SK-N-SH treated with all-trans-retinoic acid at 6 μM for 48 hours (cell line): ENCODE data around the gene KATNAL1.

Experiments used
- ATAC-seq: fragments of 200-7000 bp; cut with Tn5 transposase; 3 replicates; pipeline ENCODE4 v1.9.1; 2020; ENCODE audit warnings: mild to moderate bottlenecking, moderate library complexity
- ARNTL ChIP-seq: fragments of 450-650 bp; formaldehyde crosslinking; IDR thresholded peaks from 2 replicates; pipeline ENCODE4 v1.5.0; 2020; ENCODE audit warnings: low read depth, mild to moderate bottlenecking, moderate library complexity, borderline replicate concordance
- BACH2 ChIP-seq: fragments of 250-450 bp; sonication (Bioruptor Pico); IDR thresholded peaks from 2 replicates; pipeline ENCODE4 v1.9.0; 2021; ENCODE audit warnings: mild to moderate bottlenecking, borderline replicate concordance
- CREB5 ChIP-seq: fragments of 250-450 bp; sonication (Bioruptor Pico); IDR thresholded peaks from 2 replicates; pipeline ENCODE4 v1.5.1; 2020; ENCODE audit warnings: low read depth, mild to moderate bottlenecking, moderate library complexity
- ESRRG ChIP-seq: fragments of 250-450 bp; sonication (Bioruptor Pico); IDR thresholded peaks from 2 replicates; pipeline ENCODE4 v1.6.1; 2021; ENCODE audit warnings: mild to moderate bottlenecking
- GLIS3 ChIP-seq: fragments of 250-450 bp; sonication (Bioruptor Pico); IDR thresholded peaks from 2 replicates; pipeline ENCODE4 v1.5.0; 2020; ENCODE audit warnings: mild to moderate bottlenecking, moderate library complexity
- ISL1 ChIP-seq: fragments of 250-450 bp; sonication (Bioruptor Pico); IDR thresholded peaks from 2 replicates; pipeline ENCODE4 v2.1.2; 2022; ENCODE audit warnings: mild to moderate bottlenecking, moderate library complexity
- OSR1 ChIP-seq: fragments of 250-450 bp; sonication (Bioruptor Pico); IDR thresholded peaks from 2 replicates; pipeline ENCODE4 v1.8.0; 2022; ENCODE audit warnings: moderate library complexity, mild to moderate bottlenecking, inconsistent platforms
- PATZ1 ChIP-seq: fragments of 250-450 bp; sonication (Bioruptor Pico); IDR thresholded peaks from 2 replicates; pipeline ENCODE4 v1.8.0; 2020; ENCODE audit warnings: mild to moderate bottlenecking, moderate library complexity, borderline replicate concordance
- POU6F1 ChIP-seq: fragments of 250-450 bp; sonication (Bioruptor Pico); IDR thresholded peaks from 2 replicates; pipeline ENCODE4 v1.8.0; 2021; ENCODE audit warnings: low read depth, mild to moderate bottlenecking, moderate library complexity, borderline replicate concordance
- PPARA ChIP-seq: fragments of 250-450 bp; sonication (Bioruptor Pico); IDR thresholded peaks from 2 replicates; pipeline ENCODE4 v1.5.0; 2020; ENCODE audit warnings: mild to moderate bottlenecking, borderline replicate concordance
- RARB ChIP-seq: fragments of 250-450 bp; sonication (Bioruptor Pico); IDR thresholded peaks from 2 replicates; pipeline ENCODE4 v1.8.0; 2021; ENCODE audit warnings: mild to moderate bottlenecking, moderate library complexity
- SNAI2 ChIP-seq: fragments of 250-450 bp; sonication (Bioruptor Pico); IDR thresholded peaks from 2 replicates; pipeline ENCODE4 v1.5.0; 2020; ENCODE audit warnings: mild to moderate bottlenecking, moderate library complexity
- TCF4 ChIP-seq: fragments of 250-450 bp; sonication (Bioruptor Pico); IDR thresholded peaks from 2 replicates; pipeline ENCODE4 v1.8.0; 2021; ENCODE audit warnings: mild to moderate bottlenecking, moderate library complexity, borderline replicate concordance
- TOX ChIP-seq: fragments of 250-450 bp; sonication (Bioruptor Pico); IDR thresholded peaks from 2 replicates; pipeline ENCODE4 v1.8.0; 2021; ENCODE audit warnings: mild to moderate bottlenecking, moderate library complexity, borderline replicate concordance
- ZC3H10 ChIP-seq: fragments of 250-450 bp; sonication (Bioruptor Pico); IDR thresholded peaks from 2 replicates; pipeline ENCODE4 v1.5.1; 2021; ENCODE audit warnings: mild to moderate bottlenecking, moderate library complexity
- ZFP3 ChIP-seq: fragments of 250-450 bp; sonication (Bioruptor Pico); IDR thresholded peaks from 2 replicates; pipeline ENCODE4 v1.5.0; 2020; ENCODE audit warnings: mild to moderate bottlenecking, moderate library complexity
- ZFP30 ChIP-seq: fragments of 450-650 bp; formaldehyde crosslinking; IDR thresholded peaks from 2 replicates; pipeline ENCODE4 v1.5.0; 2022; ENCODE audit warnings: mild to moderate bottlenecking, moderate library complexity
- ZNF70 ChIP-seq: fragments of 450-650 bp; formaldehyde crosslinking; IDR thresholded peaks from 2 replicates; pipeline ENCODE4 v1.5.0; 2020; ENCODE audit warnings: mild to moderate bottlenecking, moderate library complexity
- ZNF8 ChIP-seq: fragments of 450-650 bp; formaldehyde crosslinking; IDR thresholded peaks from 2 replicates; pipeline ENCODE4 v1.5.0; 2020; ENCODE audit warnings: mild to moderate bottlenecking, moderate library complexity
- TF ChIP-seq, protein P1 (sequence below): fragments of 250-450 bp; sonication (Bioruptor Pico); IDR thresholded peaks from 2 replicates; pipeline ENCODE4 v1.5.1; 2021; ENCODE audit warnings: mild to moderate bottlenecking, moderate library complexity

KATNAL1 gene

GRCh38 chr13:30165796-30166195 lies 141.6 kb downstream of the KATNAL1 start (continued):
- no peak for TF ChIP-seq PATZ1
- TF ChIP-seq, protein P1, sequence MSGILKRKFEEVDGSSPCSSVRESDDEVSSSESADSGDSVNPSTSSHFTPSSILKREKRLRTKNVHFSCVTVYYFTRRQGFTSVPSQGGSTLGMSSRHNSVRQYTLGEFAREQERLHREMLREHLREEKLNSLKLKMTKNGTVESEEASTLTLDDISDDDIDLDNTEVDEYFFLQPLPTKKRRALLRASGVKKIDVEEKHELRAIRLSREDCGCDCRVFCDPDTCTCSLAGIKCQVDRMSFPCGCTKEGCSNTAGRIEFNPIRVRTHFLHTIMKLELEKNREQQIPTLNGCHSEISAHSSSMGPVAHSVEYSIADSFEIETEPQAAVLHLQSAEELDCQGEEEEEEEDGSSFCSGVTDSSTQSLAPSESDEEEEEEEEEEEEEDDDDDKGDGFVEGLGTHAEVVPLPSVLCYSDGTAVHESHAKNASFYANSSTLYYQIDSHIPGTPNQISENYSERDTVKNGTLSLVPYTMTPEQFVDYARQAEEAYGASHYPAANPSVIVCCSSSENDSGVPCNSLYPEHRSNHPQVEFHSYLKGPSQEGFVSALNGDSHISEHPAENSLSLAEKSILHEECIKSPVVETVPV (CRISPR knock-in tag) = no peak

GRCh38 chr13:30165071-30165470 lies 142.3 kb downstream of the KATNAL1 start:
- ATAC-seq = no peak
- TF ChIP-seq ZNF8 = no peak
- no peak for TF ChIP-seq GLIS3
- no peak for TF ChIP-seq ZFP3 (CRISPR knock-in tag)
- TF ChIP-seq ISL1 = no peak
- no peak for TF ChIP-seq ARNTL (CRISPR knock-in tag)
- no peak for TF ChIP-seq PPARA (CRISPR knock-in tag)
- TF ChIP-seq OSR1 (CRISPR knock-in tag) = no peak
- TF ChIP-seq TCF4 = no peak
- TF ChIP-seq TOX (CRISPR knock-in tag) = no peak
- no peak for TF ChIP-seq ZC3H10 (CRISPR knock-in tag)
- no peak for TF ChIP-seq CREB5
- no peak for TF ChIP-seq BACH2 (CRISPR knock-in tag)
- no peak for TF ChIP-seq ZNF70 (CRISPR knock-in tag)
- no peak for TF ChIP-seq ZFP30 (CRISPR knock-in tag)
- TF ChIP-seq POU6F1 (CRISPR knock-in tag) = no peak
- TF ChIP-seq RARB (CRISPR knock-in tag) = no peak
- no peak for TF ChIP-seq PATZ1

GRCh38 chr13:30164146-30164545 lies 143.2 kb downstream of the KATNAL1 start:
- TF ChIP-seq, protein P1 (CRISPR knock-in tag) = no peak
- TF ChIP-seq ESRRG (CRISPR knock-in tag) = no peak
- no peak for TF ChIP-seq SNAI2
- TF ChIP-seq POU6F1 (CRISPR knock-in tag) = no peak
- TF ChIP-seq TOX (CRISPR knock-in tag) = no peak
- no peak for TF ChIP-seq PATZ1
- no peak for TF ChIP-seq OSR1 (CRISPR knock-in tag)
- no peak for TF ChIP-seq ZFP30 (CRISPR knock-in tag)
- no peak for TF ChIP-seq ISL1
- TF ChIP-seq ZFP3 (CRISPR knock-in tag) = no peak
- no peak for TF ChIP-seq ZC3H10 (CRISPR knock-in tag)
- TF ChIP-seq BACH2 (CRISPR knock-in tag) = no peak
- no peak for ATAC-seq
